ENCODE data around the gene SH3BGRL3.

Gene SH3BGRL3

GRCh38 chr1:26269198-26269550 is 10.7 kb upstream of the SH3BGRL3 start:
- ATAC-seq (ENCODE audit: low read depth) (no peak), DNase-seq (ENCODE audit: low spot score) (no peak)
- H3K9me3 ChIP-seq (ENCODE audit: severe bottlenecking) = peaks cover 7% of the 10 kb centered on the region
- H3K27ac ChIP-seq (ENCODE audit: poor library complexity, severe bottlenecking) = no peak overlapping the region
- peaks cover 74% of the 10 kb centered on the region for H3K36me3 ChIP-seq (ENCODE audit: low read depth)
- peaks cover 2% of the 10 kb centered on the region for H3K4me1 ChIP-seq (ENCODE audit: insufficient read depth, poor library complexity, severe bottlenecking)
- no peaks in the 10 kb centered on the region for H3K27me3 ChIP-seq (ENCODE audit: insufficient read depth, poor library complexity, severe bottlenecking)
- TF ChIP-seq CTCF (IDR thresholded peaks at IDR 0.05; ENCODE audit: poor library complexity, severe bottlenecking) = no peak
- no peak overlapping the region for H3K4me3 ChIP-seq (ENCODE audit: severe bottlenecking)

- Histone ChIP-seq H3K36me3 (ENCODE audit: low read depth) (peaks cover 45% of the 10 kb centered on the region), H3K27me3 (ENCODE audit: insufficient read depth, poor library complexity, severe bottlenecking) (no peaks in the 10 kb centered on the region), H3K27ac (ENCODE audit: poor library complexity, severe bottlenecking) (peak overlapping the region; percentile 91), H3K9me3 (ENCODE audit: severe bottlenecking) (peaks cover 2% of the 10 kb centered on the region), H3K4me1 (ENCODE audit: insufficient read depth, poor library complexity, severe bottlenecking) (peaks cover 54% of the 10 kb centered on the region), H3K4me3 (ENCODE audit: severe bottlenecking) (no peak overlapping the region)
- TF ChIP-seq CTCF (IDR thresholded peaks at IDR 0.05; ENCODE audit: poor library complexity, severe bottlenecking) = no peak
- DNase-seq (ENCODE audit: low spot score) = peak; percentile 62
- peak; percentile 19; the same call in 1 of the 3 replicates for ATAC-seq (ENCODE audit: low read depth)
Measured at GRCh38 chr1:26274801-26275425, 5.0 kb upstream of the SH3BGRL3 start.

GRCh38 chr1:26275580-26276431 is 4.1 kb upstream of the SH3BGRL3 start:
- Histone ChIP-seq H3K4me3 (ENCODE audit: severe bottlenecking) (no peak overlapping the region), H3K27me3 (ENCODE audit: insufficient read depth, poor library complexity, severe bottlenecking) (no peaks in the 10 kb centered on the region), H3K36me3 (ENCODE audit: low read depth) (peaks cover 36% of the 10 kb centered on the region), H3K27ac (ENCODE audit: poor library complexity, severe bottlenecking) (peak overlapping the region; percentile 91), H3K9me3 (ENCODE audit: severe bottlenecking) (no peaks in the 10 kb centered on the region), H3K4me1 (ENCODE audit: insufficient read depth, poor library complexity, severe bottlenecking) (peaks cover 54% of the 10 kb centered on the region)
- ATAC-seq (ENCODE audit: low read depth) (peak; percentile 59), DNase-seq (ENCODE audit: low spot score) (peak; percentile 80)
- peak; percentile 79 for TF ChIP-seq CTCF (IDR thresholded peaks at IDR 0.05; ENCODE audit: poor library complexity, severe bottlenecking)

- no peak for ATAC-seq (ENCODE audit: low read depth)
- Histone ChIP-seq H3K4me1 (ENCODE audit: insufficient read depth, poor library complexity, severe bottlenecking) (peaks cover 54% of the 10 kb centered on the region), H3K27me3 (ENCODE audit: insufficient read depth, poor library complexity, severe bottlenecking) (no peaks in the 10 kb centered on the region), H3K36me3 (ENCODE audit: low read depth) (peaks cover 38% of the 10 kb centered on the region), H3K27ac (ENCODE audit: poor library complexity, severe bottlenecking) (peak overlapping the region; percentile 91), H3K9me3 (ENCODE audit: severe bottlenecking) (no peaks in the 10 kb centered on the region), H3K4me3 (ENCODE audit: severe bottlenecking) (no peak overlapping the region)
- no peak for DNase-seq (ENCODE audit: low spot score)
- no peak for TF ChIP-seq CTCF (IDR thresholded peaks at IDR 0.05; ENCODE audit: poor library complexity, severe bottlenecking)
Measured at GRCh38 chr1:26276432-26276838, 3.5 kb upstream of the SH3BGRL3 start.
